Posterior vena cava (tissue), 2 donors: Measurements from ENCODE around the gene PSMB7. TPM values are rescaled to one million over a fixed set of nuclear protein-coding genes. Genes with fewer than 3 reads are reported as not detected.

Experiments used
- DNase-seq: peaks from one replicate; pipeline ENCODE4 v3.0.0-alpha.2; 2020; ENCODE audit warnings: low spot score
- intact Hi-C, 2 donors: fragments of 100-400 bp; cut with DNase I; formaldehyde crosslinking; loops; one replicate each; pipeline versions ENCODE4 v1.14.1 to v1.14.2; 2022 to 2023
- total RNA-seq, 2 donors: library from RNA; stranded (reverse); fragmentation: NEBNext Ultra II Directional; extraction: Animal tissue kit (Norgen Biotek cat#: 25700); gene quantifications; one replicate each; pipeline ENCODE4 v1.2.1, GENCODE V29; 2021
- donor health status: DM: yes; HTN: yes; CAD: no.
- donor health status: DM: yes; HTN: yes; CAD: no.

Gene PSMB7
- total RNA-seq, 2 donors from 2014 or later: 79.1 to 89.1 TPM

- intact Hi-C loops: no loop called here
- no peak for DNase-seq
Measured at GRCh38 chr9:124342776-124343485, 72.3 kb downstream of the PSMB7 start.

GRCh38 chr9:124342402-124342775, 72.9 kb downstream of the PSMB7 start:
- intact Hi-C loops: no loop called here
- no peak for DNase-seq

DNA sequence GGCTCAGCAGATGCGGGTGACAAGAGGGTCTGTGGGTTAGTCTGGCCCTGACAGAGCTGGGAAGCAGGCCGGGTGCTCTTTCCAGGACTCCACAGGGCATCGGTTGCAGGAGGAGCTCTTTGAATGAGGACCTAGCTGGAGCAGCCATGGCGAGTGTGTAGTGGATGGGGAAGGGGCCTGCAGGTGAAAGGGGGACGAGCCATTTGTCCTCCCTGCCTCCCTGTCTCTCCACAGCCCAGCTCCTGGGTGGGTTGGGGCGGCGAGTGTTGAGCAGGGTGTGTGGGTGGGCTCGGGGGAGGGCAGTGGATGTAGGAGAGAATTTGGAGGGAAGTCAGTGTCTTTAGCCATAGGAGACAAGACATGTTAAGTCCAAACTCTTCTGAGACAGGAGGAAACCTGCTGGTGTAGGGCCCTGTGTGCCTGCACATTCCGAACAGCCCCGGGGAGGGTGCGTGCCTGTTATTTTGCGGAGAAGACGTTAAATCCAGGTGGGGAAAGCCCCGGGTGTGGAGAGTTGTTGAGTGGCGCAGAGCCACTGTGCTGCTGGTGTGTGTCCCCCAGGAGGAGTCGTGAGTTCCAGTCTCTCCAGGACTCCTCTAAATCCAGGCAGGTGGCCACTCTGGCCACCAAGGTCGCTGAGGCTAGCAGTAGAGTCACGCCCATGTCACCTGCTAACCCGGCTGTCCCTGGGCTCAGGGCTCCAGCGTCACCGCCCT, 73.6 kb downstream of the PSMB7 start:
- no peak for DNase-seq
- intact Hi-C loops: no loop called here

DNA sequence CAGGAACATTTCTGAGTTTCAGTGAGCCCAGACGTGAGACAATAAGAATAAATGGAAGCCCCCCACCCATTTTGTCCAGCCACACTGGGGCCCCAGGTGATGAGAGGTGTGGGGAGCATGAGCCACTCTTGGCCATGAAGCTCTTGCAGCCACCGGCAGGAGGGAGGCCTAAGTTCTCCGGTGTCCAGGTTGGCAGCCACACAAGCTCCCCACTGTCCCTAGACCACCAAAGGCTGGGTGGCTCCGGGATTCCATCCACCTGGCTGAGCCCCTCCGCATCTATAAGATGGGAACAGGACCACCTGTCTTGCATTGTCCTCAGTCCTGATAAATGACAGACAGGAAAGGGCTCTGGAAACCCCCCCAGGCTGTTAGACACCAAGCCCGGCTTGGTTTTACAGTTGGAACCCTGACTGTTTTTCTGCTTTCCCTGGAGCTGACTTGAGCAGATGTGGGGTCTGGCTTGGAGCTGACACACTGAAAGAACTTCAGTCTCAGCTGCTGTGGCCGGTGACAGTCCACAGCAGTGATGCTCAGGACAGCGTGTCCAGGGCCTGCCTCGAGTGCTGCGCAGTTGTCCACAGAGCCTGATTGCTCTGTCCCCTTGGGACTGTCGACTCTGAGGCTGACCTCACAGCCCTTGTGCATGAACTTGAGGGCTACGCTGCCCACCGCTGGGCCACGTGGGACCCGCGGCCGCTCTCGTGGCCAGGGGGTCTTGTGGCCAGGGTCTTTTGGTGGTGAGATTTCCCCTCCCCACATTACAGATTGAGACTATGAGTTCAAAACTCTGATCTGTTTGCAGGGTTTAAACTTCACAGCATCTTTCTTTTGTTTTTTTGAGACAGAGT, 74.8 kb downstream of the PSMB7 start:
- intact Hi-C loops: loop anchor here in 1 of 2 donors (1.0 kb wide), 1 partner anchor 38 kb away; no protein-coding TSS in a partner anchor
- DNase-seq: no peak

DNA sequence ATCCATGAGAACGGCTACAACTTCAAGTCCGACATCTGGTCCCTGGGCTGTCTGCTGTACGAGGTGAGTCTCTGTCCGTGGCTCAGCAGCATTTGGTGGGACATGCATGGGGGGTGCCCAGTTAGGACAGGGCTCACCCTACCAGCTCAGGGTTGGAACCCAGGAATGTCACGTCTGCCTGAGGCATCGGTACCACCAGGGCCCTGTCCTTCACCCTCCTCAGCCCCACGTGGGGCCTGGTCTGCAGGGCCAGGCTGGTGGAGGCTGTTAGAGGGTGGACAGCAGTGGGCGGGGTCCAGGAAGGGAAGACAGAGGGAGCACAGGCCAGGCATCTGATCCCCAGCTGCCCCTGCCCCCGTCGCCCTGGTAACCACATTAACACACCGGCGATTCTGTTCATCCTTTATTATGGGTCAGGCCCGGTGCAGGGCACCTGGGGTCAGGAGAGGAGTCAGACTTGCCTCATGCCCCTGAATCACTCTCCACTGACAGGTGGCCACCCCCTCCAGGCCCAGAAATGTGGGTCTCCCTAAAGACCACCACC, 75.6 kb downstream of the PSMB7 start:
- intact Hi-C loops: loop anchor here in 1 of 2 donors (1.0 kb wide), 1 partner anchor 39 kb away; no protein-coding TSS in a partner anchor
- no peak for DNase-seq

GRCh38 chr9:124337562-124337961, 77.7 kb downstream of the PSMB7 start:
- no peak for DNase-seq
- intact Hi-C loops: no loop called here

- intact Hi-C loops: no loop called here
Measured at GRCh38 chr9:124335320-124335707, 79.9 kb downstream of the PSMB7 start.

GRCh38 chr9:124334568-124335319, 80.5 kb downstream of the PSMB7 start:
- DNase-seq: no peak

More at GRCh38 chr9:124335320-124335707, 79.9 kb downstream of the PSMB7 start:
- no peak for DNase-seq

GRCh38 chr9:124333203-124333579, 82.1 kb downstream of the PSMB7 start:
- intact Hi-C loops: no loop called here
- no peak for DNase-seq

More at GRCh38 chr9:124334568-124335319, 80.5 kb downstream of the PSMB7 start:
- intact Hi-C loops: no loop called here

DNA sequence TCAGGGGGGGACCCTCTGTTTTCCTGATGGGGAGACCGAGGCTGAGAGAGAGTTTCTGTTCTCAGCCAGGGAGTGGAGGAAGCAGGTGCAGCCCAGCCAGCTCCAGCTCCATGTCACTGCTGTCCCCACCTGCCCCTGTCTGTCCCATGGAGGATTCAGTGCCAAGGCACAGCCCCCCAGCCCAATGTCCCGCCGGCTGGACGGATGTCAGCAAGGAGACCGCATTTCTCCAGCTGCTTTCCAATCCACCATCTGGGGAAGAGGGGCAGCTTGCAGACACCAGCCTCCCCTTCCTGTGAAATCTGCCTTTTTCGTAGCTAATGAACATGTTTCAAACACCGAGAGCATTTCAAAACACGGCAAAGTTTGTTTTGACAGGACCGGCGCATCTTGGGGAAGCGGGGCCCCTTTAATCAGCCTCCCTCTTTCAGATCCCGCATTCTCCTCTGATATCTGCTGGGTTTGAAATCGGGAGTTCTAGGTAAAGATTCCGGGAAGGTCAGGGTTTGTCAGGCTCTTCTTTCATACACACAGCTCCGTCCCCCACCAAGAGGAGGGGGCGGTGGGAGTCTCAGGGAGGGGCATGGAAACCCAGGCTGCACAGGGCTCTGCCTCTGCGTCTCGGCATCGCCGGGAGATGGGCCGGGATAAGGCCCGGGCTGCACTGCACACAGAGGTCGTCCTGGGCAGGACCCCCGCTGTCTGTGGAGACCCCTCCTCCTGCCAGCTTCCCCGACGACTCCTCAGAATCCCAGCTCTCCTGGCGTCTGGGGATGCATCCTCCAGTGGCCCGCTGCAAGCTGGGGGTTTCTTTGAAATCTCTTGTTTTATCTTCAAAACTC, 82.7 kb downstream of the PSMB7 start:
- DNase-seq: no peak
- intact Hi-C loops: no loop called here

GRCh38 chr9:124331580-124331979, 83.7 kb downstream of the PSMB7 start:
- no peak for DNase-seq

DNA sequence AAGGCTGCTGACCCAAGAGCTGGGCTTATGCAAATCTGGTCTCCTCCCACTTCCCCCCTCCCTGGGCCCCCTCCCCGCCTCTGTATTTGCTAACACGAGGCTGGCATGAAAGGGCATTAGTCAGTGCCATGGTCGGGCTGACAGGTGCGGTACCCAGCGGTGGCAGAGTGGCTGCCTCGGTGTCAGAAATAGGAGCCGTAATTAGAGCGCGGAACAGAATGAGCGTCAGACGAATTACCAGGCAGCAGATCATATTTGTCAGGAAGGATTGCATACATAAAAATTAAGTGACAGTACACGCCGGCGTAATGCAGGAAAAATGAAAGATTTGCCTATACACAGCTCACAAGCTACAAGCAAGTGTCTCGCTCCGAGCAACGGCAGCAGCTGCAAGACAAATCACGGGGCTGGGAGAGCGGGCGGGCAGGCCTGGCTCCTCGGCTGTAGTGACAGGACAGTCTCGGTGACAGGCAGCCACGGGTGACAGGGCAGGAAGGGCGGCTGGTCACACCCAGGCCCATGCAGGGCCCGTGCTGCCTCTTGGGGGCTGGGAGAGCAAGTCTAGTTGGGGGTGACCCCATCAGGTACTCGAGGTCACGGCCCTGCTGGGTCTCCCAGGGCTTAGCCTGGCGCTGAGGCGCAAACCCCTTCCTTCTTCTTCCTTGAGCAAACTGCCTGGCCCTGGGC, 85.1 kb downstream of the PSMB7 start:
- intact Hi-C loops: no loop called here
- DNase-seq: no peak

More at GRCh38 chr9:124331580-124331979, 83.7 kb downstream of the PSMB7 start:
- intact Hi-C loops: no loop called here

DNA sequence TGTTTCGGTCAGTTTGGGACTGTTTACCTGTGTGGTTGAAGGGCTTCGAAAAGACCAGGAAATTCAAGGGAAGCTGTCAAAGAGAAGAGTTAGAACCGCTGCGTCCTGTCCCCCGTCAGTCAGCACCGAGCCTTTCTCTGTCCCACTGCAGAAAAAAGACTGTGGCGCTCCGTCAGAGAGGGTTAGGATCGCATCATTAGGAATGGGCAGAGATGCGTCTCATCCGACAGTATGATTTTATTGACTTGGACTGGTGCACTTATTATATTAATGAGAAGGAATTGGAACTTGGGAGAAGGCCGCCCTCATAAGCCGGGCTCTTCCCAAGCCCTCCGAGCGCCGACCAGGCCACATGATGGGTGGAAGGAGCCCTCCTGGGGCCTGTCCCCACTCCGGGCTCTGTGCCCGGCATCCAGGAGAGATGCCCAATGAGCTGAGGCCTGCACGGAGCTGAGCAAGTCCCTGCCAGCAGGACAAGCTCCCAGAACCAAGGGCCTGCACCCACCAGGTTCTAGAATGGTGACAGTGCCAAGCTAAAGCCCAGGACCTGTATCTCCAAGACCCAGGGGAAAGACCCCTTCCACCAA, 85.9 kb downstream of the PSMB7 start:
- intact Hi-C loops: no loop called here
- DNase-seq: no peak

DNA sequence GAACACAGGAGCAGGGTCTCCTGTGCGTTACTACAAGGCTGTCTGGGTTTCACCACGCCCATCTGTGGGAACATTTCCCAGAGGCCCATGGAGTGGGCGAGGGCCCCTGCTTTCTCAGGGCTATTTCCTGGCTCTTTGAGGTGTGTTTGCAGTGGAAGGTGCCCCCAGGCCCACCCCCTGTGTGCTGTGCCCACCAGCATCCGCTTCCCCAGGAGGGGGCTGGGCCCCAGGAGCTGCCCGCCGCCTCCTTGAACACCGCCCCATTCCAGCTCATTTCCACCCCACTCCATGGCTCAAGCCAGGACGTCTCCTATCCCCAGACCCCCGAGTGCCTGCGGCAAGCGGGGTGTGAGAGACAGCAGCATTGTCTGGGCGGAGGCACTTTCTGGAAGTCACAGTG, 87.0 kb downstream of the PSMB7 start:
- no peak for DNase-seq
- intact Hi-C loops: no loop called here

DNA sequence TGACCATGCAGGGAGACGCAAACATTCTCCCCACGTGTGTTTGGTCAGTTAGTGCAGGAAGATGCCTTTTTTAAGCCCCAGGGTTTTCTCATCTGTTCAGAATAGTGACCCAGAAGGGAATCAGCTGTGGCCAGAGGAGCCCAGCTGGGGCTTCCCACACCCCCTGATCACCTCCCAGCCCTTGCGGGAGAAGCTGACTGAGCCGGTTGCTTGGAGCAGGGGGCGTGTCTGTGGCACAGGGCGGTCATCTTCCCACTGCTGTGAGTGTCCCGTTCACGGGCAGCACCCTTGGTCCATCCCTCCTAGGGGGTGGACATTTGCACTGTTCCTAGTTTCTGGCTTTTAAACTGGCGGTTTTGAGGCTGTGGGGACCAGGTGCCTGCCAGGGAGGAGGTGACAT, 87.8 kb downstream of the PSMB7 start:
- intact Hi-C loops: no loop called here
- no peak for DNase-seq

DNA sequence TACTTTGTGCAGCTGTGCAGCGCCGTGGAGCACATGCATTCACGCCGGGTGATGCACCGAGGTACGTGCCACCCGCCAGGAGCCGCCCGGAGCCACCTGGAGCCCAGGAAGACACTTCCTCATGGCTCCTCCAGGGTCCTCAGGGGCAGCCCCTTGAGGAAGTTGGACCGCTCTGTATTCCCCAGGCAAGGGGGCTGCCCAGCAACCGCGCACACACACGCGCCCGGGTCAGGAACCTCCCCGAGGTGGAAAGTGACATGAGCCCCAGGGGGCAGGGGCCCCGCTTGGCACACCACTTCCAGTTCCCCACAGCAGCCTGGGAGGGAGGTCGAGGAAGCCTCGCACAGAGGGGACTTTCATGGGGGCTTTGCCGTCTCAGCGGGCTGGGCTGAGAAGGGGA, 88.9 kb downstream of the PSMB7 start:
- intact Hi-C loops: no loop called here
- DNase-seq: no peak

GRCh38 chr9:124325816-124326215, 89.4 kb downstream of the PSMB7 start:
- intact Hi-C loops: no loop called here
- no peak for DNase-seq
